ENCODE results near the gene STXBP6. TPM values are rescaled to one million over a fixed set of nuclear protein-coding genes. Genes with fewer than 3 reads are reported as not detected.

STXBP6 gene
- total RNA-seq, 1 donor from 2014 or later = not detected

DNA sequence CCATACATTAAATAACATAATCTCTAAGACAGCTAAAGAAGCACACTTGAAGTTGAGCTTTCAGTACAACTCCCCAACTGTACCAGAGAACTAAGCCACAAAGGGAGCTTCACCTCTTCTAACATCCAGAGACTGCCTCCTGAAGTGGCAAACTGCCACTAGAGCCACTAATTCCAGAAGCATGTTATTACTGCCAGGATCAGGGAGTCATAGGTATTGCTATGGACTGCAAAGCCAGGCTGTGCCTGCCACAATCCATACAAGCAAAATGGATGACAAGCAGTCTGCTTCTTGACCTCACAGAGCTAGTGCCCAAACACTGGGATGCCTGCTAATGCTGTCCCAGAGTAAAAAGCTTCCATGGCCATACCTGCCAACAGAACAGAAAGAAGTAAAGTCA is 160.1 kb downstream of the STXBP6 start:
- intact Hi-C loops (cut with micrococcal nuclease) = no loop called here

- intact Hi-C loops (cut with micrococcal nuclease) = no loop called here
Observed at GRCh38 chr14:24888532-24888931, 161.4 kb downstream of the STXBP6 start.

GRCh38 chr14:24887623-24888304 is 162.2 kb downstream of the STXBP6 start:
- intact Hi-C loops (cut with micrococcal nuclease) = no loop called here

- intact Hi-C loops (cut with micrococcal nuclease) = no loop called here
Observed at GRCh38 chr14:24885410-24885913, 164.5 kb downstream of the STXBP6 start.

- intact Hi-C loops (cut with micrococcal nuclease) = no loop called here
Observed at GRCh38 chr14:24883576-24883975, 166.4 kb downstream of the STXBP6 start.

DNA sequence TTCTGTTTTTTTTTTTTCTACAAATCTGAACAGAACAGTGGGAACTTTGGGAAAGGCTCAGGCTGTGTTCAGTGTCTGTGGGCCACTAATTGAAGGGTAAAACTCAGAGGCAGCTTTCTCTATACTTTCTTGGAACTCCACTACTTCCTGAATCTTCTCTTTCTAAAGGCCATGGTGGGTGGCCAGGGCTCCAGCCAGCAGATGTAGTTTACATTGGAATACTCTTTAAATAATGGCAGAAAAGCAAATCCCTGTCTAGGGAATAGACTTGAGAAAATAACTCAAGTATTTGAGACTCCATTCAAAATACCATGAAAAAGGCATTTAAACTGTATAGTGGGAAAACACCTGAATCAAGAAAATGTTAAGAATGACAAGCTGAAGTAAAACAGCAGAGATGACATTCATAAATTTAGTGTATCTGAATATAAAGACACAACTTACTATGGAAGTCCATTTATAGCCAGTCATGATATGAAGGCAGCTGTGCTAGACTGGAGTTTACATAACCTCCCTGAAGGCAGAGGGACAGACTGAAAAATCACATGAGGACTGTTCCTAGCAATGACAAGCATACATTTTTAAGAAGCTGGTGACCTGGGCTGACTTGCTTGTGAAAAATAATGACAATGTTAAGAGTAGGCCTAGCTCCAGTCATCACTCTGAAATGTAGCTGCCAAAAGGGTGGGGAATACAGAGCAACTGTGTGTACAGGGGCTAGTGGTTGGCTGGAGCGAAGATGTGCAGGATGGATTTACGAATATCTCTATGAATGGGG is 168.6 kb downstream of the STXBP6 start:
- intact Hi-C loops (cut with micrococcal nuclease) = no loop called here

GRCh38 chr14:24880689-24881088 is 169.3 kb downstream of the STXBP6 start:
- intact Hi-C loops (cut with micrococcal nuclease) = no loop called here

DNA sequence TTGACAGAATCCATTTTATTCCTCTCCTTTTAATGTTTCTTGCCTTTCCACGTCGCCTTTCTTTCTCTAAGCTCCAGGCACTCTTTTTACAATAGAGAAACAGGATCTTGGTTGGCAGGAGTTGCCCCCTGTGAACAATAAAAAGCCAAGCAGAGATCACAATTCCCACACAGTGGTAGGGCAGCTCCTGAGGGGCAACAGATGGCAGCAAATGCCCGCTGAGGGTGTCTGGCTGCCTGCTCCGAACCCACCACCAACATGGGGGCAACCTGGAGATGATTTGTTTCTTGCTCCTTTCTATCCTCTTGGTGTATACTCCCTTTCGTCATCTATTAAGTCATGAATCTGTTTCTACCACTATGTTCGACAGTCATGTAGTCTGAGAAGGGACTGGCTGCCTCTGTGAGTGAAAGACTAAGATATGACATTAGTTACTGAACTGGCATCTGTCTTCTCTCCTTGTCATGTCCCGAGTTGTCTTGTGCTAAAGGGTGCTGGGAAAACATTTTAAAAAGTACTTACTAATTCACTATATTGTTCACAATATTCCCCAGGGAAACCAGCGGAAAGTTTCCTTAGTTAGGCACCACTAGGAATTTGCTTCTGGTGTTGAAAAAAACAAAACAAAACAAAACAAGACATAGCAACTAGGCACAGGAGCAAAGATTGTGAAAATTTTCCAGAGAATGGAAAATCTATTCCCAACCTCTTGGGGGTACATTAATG is 170.1 kb downstream of the STXBP6 start:
- intact Hi-C loops (cut with micrococcal nuclease) = no loop called here

DNA sequence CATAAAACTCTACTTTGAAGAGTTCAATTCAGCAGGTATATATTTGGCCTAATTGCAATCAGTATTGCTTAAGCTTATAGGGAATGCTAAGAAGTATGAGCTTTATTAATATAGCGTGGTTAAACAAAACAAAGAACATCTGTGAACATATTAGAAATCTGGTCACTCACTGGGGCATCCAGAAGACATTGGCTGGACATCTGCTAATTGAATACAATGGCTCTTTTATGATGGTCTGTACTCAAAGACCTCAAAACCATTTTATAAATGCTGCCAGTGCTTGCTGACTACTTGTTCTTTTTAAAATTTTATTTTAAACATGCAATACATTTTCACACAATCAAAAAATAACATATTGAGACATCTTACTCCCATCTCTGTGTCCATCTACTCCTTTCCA is 173.0 kb downstream of the STXBP6 start:
- intact Hi-C loops (cut with micrococcal nuclease) = no loop called here

- intact Hi-C loops (cut with micrococcal nuclease) = no loop called here
Observed at GRCh38 chr14:24875991-24876878, 173.7 kb downstream of the STXBP6 start.

GRCh38 chr14:24875203-24875838 is 174.6 kb downstream of the STXBP6 start:
- intact Hi-C loops (cut with micrococcal nuclease) = no loop called here

- intact Hi-C loops (cut with micrococcal nuclease) = no loop called here
Observed at GRCh38 chr14:24874514-24875202, 175.3 kb downstream of the STXBP6 start.

DNA sequence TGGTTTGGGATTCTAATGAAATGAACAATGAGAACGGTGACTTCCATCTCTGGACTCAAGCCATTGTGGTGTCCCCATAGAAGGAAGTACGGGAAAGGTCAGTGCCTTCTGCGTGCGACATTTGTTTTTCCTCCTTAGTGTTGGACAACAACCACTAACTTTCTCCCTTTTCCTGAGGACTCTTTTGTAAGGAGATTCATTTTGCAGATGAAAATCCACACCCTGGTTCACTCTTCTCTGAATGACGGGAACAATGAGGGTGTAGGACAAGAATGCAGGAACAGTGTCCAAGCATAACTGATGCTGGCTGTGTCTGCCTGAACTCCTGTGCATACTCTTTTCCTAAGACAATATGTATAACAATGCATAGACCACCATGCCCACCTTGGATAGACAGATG is 176.4 kb downstream of the STXBP6 start:
- intact Hi-C loops (cut with micrococcal nuclease) = no loop called here

DNA sequence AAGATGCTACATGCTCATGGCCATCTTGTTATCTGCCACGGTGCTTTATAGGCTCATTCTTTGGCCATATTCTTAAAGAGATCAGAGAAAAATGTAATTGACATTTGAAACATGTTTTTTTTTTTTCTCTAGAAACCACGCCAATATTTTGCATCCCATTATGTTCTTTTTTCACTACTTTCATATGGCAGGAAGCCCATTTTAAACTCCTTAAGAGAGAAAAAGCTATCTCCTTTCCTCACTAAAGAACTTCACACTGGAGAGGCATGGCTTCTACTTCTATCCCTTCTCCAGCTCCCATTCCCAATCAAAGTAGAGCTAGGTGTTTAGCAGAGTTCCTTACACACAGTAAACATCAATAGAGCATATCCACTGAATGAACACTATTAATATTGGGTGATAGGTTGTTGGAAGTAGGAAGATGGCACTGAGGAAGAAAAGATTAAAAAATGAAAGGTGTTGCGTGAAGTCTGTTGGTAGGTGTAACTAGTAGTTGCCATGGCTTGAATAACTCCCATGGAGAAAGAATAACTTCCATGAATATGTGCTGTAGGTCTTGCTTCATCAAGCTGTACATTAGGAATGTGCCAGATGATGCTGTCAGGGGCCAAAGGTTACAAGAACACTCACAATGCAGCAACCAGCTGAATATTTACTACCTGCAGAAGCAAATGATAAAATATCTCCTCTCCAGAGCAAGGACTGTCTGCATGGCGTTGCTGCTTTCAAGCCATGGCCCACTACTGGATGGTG is 178.8 kb downstream of the STXBP6 start:
- intact Hi-C loops (cut with micrococcal nuclease) = no loop called here

DNA sequence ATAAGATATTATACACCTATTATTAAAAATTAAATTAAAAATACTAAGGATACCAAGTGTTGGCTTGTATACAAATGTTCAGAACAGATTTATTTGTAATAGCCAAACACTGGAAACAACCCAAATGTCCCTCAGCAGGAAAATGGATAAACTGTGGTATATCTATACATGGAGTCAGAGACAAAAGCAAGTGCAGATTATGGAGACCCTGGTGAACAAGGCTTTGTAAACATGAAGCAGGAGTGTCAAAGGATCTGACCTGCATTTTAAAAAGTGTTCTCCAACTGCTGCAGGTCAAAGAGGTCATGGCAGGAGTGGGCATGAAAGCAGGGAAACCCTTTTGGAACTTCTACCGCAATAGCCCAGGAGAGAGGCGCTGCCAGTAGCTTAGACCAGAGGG is 181.6 kb downstream of the STXBP6 start:
- intact Hi-C loops (cut with micrococcal nuclease) = no loop called here

GRCh38 chr14:24866067-24866639 is 183.8 kb downstream of the STXBP6 start:
- intact Hi-C loops (cut with micrococcal nuclease) = no loop called here

DNA sequence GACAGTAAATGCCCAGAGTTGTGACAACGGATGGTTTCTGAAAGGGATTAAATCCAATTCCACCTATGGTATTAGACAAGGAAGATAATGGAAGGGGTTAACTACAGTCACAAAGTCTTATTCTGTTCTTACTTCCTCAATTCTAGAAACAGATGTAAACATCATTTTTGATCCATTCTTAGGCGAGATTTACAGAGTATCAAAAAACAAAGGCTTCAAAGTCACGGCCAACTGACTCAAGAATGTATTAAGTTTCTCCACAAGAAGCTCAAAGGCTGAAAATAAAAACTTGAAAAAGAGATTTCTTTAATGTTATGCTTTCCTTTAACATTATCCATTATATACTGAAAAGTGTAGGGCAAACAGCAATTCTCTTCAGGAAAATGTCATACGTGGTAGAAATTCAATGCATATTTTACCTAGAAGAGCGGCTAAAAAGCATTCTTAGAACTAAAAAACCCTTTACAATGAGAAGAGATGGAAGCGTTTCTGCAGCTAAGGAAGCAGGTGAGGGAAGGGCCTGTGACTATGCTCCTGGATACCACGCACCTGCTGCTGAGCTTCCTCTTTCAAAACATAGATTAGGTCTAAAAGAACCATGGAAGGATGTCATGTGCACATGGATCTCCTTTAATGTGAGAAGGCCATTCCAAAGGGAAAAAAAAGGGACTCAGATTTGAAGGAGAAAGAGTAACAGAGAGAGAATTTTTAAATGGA is 185.8 kb downstream of the STXBP6 start:
- intact Hi-C loops (cut with micrococcal nuclease) = no loop called here

- intact Hi-C loops (cut with micrococcal nuclease) = no loop called here
Observed at GRCh38 chr14:24861083-24861630, 188.8 kb downstream of the STXBP6 start.

Data from T-helper 2 cell treated with Interferon-gamma antibody and Interleukin-4, amounts not matched to agents 100 ng/mL and 5 ng/mL, for 36 hours (primary cell).